Epithelial cell of proximal tubule (primary cell): Measurements from ENCODE around the gene SORCS2. TPM values are rescaled to one million over a fixed set of nuclear protein-coding genes. Genes with fewer than 3 reads are reported as not detected.
A peak's percentile ranks its signal among the peaks of the same experiment; 100 is the strongest.

ENCODE experiments used
- DNase-seq: peaks from one replicate; pipeline ENCODE4 v3.0.0-alpha.2; 2011; ENCODE audit warnings: low read depth
- H3K4me3 ChIP-seq: 2 replicates; pipeline ENCODE4 v1.5.1; 2011; ENCODE audit warnings: low read depth, mild to moderate bottlenecking, low read length
- CTCF ChIP-seq: conservative IDR thresholded peaks from 2 replicates; pipeline ENCODE4 v1.5.1; 2012; ENCODE audit warnings: low read depth, mild to moderate bottlenecking, low read length
- total RNA-seq: library from RNA; depleted of rRNA; stranded (reverse); fragments of >200 nt; gene quantifications from 2 replicates; pipeline ENCODE4 v1.2.3, GENCODE V29; 2015

SORCS2 gene
- total RNA-seq, 1 donor from 2014 or later = 0.29 TPM

GRCh38 chr4:7344636-7345155, 152.4 kb downstream of the SORCS2 start:
- DNase-seq = no peak
- TF ChIP-seq CTCF = no peak
- no peak overlapping the region for H3K4me3 ChIP-seq

GRCh38 chr4:7347981-7348380, 155.6 kb downstream of the SORCS2 start:
- no peak overlapping the region for H3K4me3 ChIP-seq
- peak; percentile 66 for DNase-seq
- TF ChIP-seq CTCF = no peak

GRCh38 chr4:7348946-7349900, 156.9 kb downstream of the SORCS2 start:
- no peak for DNase-seq
- TF ChIP-seq CTCF = no peak
- H3K4me3 ChIP-seq = no peak overlapping the region

GRCh38 chr4:7350396-7350795, 158.1 kb downstream of the SORCS2 start:
- no peak for TF ChIP-seq CTCF
- DNase-seq = no peak
- H3K4me3 ChIP-seq = no peak overlapping the region

GRCh38 chr4:7351014-7351413, 158.7 kb downstream of the SORCS2 start:
- no peak overlapping the region for H3K4me3 ChIP-seq
- no peak for TF ChIP-seq CTCF
- DNase-seq = no peak

GRCh38 chr4:7352486-7352885, 160.1 kb downstream of the SORCS2 start:
- no peak for TF ChIP-seq CTCF
- DNase-seq = no peak
- no peak overlapping the region for H3K4me3 ChIP-seq
